ENCODE results near the gene SIRT6. TPM values are rescaled to one million over a fixed set of nuclear protein-coding genes. Genes with fewer than 3 reads are reported as not detected.

Gene SIRT6
- total RNA-seq, 4 donors from 2014 or later = 16.0 to 24.1 (median 19.9) TPM

GRCh38 chr19:4183967-4184717 lies 1.8 kb upstream of the SIRT6 start:
- 51% methylated on average over 15 of the region's 23 CpGs for WGBS
- H3K4me3 ChIP-seq = no peak overlapping the region
- intact Hi-C loops (cut with DNase I) = no loop called here

GRCh38 chr19:4181053-4181508 lies 1.3 kb downstream of the SIRT6 start:
- H3K27ac ChIP-seq (replicated peaks in 1 of 4) = no peak overlapping the region
- H3K27me3 ChIP-seq = peaks cover 0 to 12% (median 0%) of the 10 kb centered on the region in 4 donors
- peaks cover 15 to 30% (median 25%) of the 10 kb centered on the region in 4 donors for H3K4me1 ChIP-seq
- peak overlapping the region in 1 of 4 donors; percentile 77 for H3K4me3 ChIP-seq
- no peaks in the 10 kb centered on the region for H3K9me3 ChIP-seq
- DNase-seq (ENCODE audit: extremely low spot score) = no peak
- peaks cover 0 to 49% (median 37%) of the 10 kb centered on the region in 4 donors for H3K36me3 ChIP-seq
- no peak for TF ChIP-seq POLR2A (IDR thresholded peaks at IDR 0.05; ENCODE audit: low read depth)
- TF ChIP-seq CTCF (IDR thresholded peaks at IDR 0.05) = no peak
- no peak for TF ChIP-seq POLR2AphosphoS5 (IDR thresholded peaks at IDR 0.05)
- no peak for TF ChIP-seq EP300 (IDR thresholded peaks at IDR 0.05)
- WGBS = 76% methylated on average over 2 of the region's 2 CpGs
- intact Hi-C loops (cut with DNase I) = no loop called here

More at GRCh38 chr19:4183967-4184717, 1.8 kb upstream of the SIRT6 start:
- H3K36me3 ChIP-seq = peaks cover 0 to 18% (median 11%) of the 10 kb centered on the region in 4 donors
- no peaks in the 10 kb centered on the region for H3K9me3 ChIP-seq
- no peak overlapping the region for H3K27ac ChIP-seq (replicated peaks in 1 of 4)
- H3K4me1 ChIP-seq = peaks cover 15 to 30% (median 25%) of the 10 kb centered on the region in 4 donors
- H3K27me3 ChIP-seq = peaks cover 0 to 25% (median 0%) of the 10 kb centered on the region in 4 donors
- DNase-seq (ENCODE audit: extremely low spot score) = no peak
- TF ChIP-seq CTCF (IDR thresholded peaks at IDR 0.05) (no peak), POLR2AphosphoS5 (IDR thresholded peaks at IDR 0.05) (no peak), POLR2A (IDR thresholded peaks at IDR 0.05; ENCODE audit: low read depth) (no peak), EP300 (IDR thresholded peaks at IDR 0.05) (no peak)

GRCh38 chr19:4178990-4179389 lies 3.4 kb downstream of the SIRT6 start:
- Histone ChIP-seq H3K27ac (replicated peaks in 1 of 4) (no peak overlapping the region), H3K4me3 (no peak overlapping the region), H3K36me3 (peaks cover 4 to 69% (median 57%) of the 10 kb centered on the region in 4 donors), H3K4me1 (peaks cover 15 to 29% (median 25%) of the 10 kb centered on the region in 4 donors), H3K27me3 (peaks cover 0 to 2% (median 0%) of the 10 kb centered on the region in 4 donors), H3K9me3 (no peaks in the 10 kb centered on the region)
- 93% methylated on average over 18 of the region's 18 CpGs for WGBS
- intact Hi-C loops (cut with DNase I) = no loop called here
- TF ChIP-seq CTCF (IDR thresholded peaks at IDR 0.05) (no peak), POLR2A (IDR thresholded peaks at IDR 0.05; ENCODE audit: low read depth) (no peak), POLR2AphosphoS5 (IDR thresholded peaks at IDR 0.05) (no peak)
- DNase-seq (ENCODE audit: extremely low spot score) = no peak

- TF ChIP-seq POLR2A (IDR thresholded peaks at IDR 0.05; ENCODE audit: low read depth) = no peak
- no peak for TF ChIP-seq CTCF (IDR thresholded peaks at IDR 0.05)
- TF ChIP-seq POLR2AphosphoS5 (IDR thresholded peaks at IDR 0.05) = no peak
- no peak for TF ChIP-seq EP300 (IDR thresholded peaks at IDR 0.05)
- no peak for DNase-seq (ENCODE audit: extremely low spot score)
- Histone ChIP-seq H3K9me3 (no peaks in the 10 kb centered on the region), H3K36me3 (peaks cover 4 to 69% (median 57%) of the 10 kb centered on the region in 4 donors), H3K4me3 (no peak overlapping the region), H3K27ac (replicated peaks in 1 of 4) (no peak overlapping the region), H3K27me3 (peaks cover 0 to 18% (median 0%) of the 10 kb centered on the region in 4 donors), H3K4me1 (peaks cover 9 to 26% (median 22%) of the 10 kb centered on the region in 4 donors)
- intact Hi-C loops (cut with DNase I) = no loop called here
- WGBS = 98% methylated on average over 5 of the region's 5 CpGs
Measured at GRCh38 chr19:4177146-4177545, 5.2 kb downstream of the SIRT6 start.

All from esophagus muscularis mucosa (tissue), 4 donors.